GM18498 (cell line): Measurements from ENCODE around the gene NUDT5.
"Not testable (repeated sequence)": the region's sequence is repeated elsewhere in the genome, so short reads cannot be mapped to it uniquely, and the experiment has no call there.

Experiments used
- ATAC-seq: cut with Tn5 transposase; IDR thresholded peaks from one replicate; pipeline ENCODE4 v1.9.1; 2021; ENCODE audit warnings: mild to moderate bottlenecking, moderate library complexity; ENCODE audit not compliant: unreplicated experiment

Gene NUDT5

DNA sequence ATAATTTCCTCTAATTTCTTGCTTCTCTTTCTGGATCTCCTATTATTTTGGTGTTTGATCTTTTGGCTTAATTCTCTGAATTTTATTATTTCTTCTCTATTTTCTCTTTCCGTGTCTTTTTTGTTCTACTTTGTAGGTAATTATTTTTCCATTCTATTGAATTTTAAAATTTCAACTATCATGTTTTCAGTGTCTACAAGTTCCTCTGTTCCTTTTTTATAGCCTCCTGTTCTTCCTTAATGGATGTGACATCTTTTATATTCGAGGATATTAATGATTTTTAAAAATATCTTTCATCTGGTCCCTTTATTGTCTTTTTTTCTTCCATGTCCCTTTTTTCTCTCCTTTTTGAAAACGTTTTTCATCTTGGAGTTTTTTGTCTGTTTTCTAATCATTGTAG lies 11.4 kb upstream of the NUDT5 start:
- no peak for ATAC-seq

DNA sequence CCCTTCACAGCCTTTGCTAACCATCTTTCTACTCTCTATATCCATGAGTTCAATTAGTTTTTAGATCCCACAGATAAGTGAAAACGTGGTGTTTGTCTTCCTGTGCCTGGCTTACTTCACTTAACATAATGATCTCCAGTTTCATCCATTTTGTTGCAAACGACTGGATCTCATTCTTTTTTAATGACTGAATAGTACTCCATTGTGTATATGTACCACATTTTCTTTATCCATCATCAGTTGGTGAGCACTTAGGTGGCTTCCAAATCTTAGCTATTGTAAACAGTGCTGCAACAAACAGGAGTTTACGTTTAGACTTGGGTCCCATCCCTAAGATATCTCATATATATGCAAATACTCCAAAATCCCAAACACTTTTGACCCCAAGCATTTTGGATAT lies 9.4 kb upstream of the NUDT5 start:
- no peak for ATAC-seq

DNA sequence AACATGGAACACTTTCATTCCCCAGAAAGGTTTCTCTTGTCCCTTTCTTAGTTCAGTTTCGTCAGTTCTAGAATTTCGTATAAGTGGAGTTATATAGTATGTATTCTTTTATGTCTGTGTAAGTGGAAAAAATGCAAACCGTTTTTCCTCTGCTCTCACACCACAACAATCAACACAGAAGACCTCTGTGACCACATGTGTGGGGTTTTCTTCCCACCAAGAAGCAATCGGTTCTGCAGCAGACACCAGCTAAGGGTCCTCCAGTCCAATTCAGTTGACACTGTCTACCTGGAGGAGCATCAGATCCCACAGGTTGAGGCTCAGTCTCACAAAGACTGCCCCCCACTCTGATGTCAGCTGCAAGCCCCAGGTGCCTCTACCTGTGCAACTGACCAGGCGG lies 6.5 kb upstream of the NUDT5 start:
- ATAC-seq, result no peak

DNA sequence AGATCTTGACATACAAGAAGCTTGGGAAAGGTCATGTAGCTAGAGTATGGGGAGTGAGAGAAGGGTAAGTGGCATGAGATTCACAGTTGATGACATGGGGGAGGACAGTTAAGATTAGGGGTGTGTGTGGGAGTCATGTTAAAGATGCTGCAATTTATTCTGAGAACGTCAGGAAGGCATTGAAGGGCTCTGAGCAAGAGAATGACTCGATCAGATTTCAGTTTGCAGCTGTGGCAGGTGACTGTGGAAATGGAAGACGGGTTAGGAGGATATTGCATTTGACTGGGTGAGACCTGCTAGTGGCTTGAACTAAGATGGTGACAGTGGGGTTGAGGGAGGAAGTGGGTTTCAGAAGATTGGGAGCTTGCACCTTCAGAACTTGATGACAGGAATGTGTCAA lies 5.9 kb upstream of the NUDT5 start:
- ATAC-seq, result no peak

DNA sequence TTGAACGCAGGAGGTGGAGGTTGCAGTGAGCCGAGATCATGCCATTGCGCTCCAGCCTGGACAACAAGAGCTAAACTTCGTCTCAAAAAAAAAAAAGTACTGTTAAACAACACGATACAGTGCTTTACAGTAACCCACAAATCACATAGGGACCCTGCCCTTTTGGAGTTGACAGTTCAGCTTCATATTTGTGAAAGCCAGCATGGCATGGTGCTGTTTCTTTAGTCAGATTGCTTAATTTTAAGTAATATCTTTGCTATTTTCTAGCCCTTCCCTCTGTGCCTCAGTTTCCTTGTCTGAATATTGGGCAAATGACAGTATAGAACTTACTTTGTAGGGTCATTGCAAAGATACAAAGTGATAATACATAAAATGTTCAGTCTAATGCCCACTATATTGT lies 5.2 kb upstream of the NUDT5 start:
- no peak for ATAC-seq

DNA sequence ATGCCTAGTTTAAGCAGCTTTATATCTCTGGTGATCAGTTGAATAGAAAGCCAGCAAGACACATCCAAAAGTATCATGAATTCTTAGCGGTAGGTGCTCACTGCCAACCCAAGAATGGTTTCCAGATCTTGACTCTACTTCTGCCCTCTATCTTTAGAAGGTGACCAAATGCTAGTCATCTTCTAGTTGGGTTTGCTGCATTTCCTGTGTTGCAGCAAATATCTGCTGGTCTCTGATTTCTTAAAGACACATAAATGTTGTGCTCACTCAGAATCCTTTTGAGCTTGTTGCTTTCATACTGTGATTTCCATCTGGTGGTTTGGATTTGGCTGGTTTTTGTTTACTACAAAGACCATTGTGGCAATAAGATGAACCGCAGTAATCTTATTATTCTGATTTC lies 2.5 kb upstream of the NUDT5 start:
- ATAC-seq, result no peak

DNA sequence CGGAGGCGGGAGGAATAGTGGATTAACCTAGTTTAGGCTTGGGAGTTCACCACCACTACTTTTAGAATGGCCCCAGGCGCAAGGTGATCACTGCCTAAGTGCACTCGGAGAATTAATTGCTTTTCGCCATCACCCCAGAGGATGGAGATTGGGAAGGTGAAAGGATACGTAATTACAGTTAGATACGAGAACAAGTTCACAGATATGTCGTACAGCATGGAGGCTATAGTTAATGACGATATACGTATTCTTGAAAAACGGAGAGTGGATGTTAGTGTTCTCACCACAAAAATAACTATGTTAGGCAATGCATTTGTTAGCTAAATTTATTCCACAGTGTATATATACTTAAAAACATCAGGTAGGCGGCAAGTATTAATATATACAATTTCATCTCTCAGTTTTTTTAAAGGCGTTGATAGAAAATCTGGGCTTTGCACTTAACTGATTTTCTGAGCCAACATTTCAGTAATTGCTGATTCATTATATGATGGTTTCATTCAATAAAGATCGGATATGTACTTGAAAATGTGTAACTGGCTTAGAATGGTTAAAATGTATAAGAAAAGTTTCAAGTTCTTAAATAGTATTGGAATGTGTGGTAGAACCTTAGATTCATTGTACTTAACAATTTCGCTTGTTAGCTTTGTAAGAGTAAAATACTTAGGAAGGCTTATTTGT lies 980 bp upstream of the NUDT5 start:
- no peak for ATAC-seq

DNA sequence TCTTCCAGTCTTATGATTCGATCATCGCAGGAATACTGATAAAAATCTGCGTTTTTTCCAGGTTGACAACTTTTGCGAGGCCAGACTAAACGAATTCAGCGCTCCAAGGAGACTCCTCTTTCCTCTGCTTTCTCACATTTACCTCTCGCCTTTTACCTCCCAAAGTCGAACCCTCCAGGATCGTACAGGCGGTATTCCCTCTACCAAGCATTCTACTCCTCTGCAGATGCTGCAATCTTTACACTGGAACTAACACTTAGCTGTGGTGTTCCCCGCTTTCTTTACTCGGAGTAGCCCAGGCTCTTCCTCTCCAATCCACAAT lies 449 bp downstream of the NUDT5 start:
- ATAC-seq, result peak; percentile 26

DNA sequence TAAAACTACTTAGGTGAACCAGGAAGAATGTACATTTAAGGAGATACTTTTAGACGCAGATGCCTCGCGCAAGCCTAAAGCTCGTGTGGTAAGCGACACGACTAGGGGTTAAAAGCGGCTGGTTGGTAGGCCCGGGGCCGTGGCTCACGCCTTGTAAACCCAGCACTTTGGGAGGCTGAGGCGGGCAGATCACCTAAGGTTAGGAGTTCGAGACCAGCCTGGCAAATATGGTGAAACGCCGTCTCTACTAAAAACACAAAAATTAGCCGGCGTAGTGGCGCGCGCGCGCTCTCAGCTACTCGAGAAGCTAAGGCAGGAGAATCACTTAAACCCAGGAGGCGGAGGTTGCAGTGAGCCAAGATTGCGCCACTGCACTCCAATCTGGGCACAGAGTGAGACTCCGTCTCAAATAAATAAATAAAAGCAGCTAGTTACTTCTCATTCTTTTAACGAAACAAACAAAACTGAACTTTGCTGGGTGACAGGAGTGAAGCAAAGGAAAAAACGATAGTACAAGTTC lies 879 bp downstream of the NUDT5 start:
- ATAC-seq, result no peak

DNA sequence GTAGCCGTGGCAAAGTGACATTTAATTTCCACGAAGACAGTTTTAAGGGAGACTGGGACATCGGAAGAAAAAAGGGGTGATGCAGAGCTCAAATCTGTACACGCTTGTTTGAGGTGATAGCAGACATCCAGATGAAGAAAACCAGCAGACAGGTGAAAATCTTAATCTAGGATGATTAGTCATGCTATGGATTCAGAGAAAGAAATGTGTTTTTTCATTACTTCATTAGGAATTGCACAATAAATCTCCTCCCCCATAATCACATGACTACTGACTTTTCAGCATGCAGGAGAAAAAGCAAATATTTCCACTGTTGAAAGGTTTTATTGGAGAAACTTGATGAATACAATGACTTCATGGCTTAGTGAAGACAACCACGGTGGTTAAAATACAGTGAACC lies 2.5 kb downstream of the NUDT5 start:
- no peak for ATAC-seq

DNA sequence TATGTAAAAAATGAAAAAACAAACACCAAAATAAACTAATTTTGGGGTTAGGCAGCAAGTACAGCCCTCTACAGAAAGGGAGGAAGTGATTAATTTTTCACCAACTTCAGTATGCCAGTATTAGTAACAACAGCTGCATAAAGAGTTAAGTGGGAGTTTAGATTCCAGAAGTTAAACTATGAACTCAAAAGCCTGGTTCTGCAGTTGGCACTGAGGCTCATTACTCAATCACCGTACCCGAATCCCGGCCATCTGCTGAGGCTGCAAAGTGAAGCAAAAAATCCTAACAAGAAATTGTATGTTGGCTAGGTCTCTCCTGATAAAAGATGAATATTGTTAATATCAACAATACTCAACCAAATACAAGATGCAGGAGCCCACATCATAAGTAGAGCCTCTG lies 4.0 kb downstream of the NUDT5 start:
- no peak for ATAC-seq

DNA sequence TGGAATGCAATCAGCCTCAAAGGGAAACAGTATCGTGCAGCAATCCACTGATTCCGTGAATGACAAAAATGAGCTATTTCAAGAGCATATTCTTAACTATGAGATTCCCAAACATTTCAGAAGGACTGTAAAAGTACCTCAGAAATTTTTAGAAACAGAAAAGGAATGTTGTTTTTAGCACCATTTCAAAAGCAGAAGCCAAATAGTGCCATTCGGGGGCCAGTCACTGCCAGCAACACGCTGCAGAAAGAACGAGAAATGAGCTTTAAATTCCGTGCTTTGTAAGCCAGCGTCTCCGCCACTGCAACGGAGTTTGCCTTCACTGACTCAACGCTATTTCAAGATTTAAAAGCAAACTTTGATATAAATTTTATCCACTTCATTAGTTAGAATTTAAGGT lies 6.3 kb downstream of the NUDT5 start:
- ATAC-seq, result no peak

DNA sequence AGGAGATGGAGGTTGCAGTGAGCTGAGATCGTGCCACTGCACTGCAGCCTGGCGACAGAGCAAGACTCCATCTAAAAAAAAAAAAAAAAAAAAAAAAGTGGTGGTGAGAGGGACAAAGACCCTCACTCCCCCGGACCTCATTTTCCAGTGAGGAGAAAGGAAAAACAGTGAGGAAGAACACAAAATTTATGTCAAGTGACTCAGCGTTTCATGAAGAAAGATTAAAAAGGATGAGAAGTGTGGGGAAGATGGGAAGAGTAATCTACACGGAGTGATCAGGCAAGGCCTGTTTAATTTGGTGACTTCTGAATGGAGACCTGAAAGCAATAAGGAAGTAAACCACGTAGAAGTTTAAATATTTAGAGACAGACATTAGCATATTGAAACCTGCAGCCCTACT lies 7.0 kb downstream of the NUDT5 start:
- ATAC-seq, result no peak

DNA sequence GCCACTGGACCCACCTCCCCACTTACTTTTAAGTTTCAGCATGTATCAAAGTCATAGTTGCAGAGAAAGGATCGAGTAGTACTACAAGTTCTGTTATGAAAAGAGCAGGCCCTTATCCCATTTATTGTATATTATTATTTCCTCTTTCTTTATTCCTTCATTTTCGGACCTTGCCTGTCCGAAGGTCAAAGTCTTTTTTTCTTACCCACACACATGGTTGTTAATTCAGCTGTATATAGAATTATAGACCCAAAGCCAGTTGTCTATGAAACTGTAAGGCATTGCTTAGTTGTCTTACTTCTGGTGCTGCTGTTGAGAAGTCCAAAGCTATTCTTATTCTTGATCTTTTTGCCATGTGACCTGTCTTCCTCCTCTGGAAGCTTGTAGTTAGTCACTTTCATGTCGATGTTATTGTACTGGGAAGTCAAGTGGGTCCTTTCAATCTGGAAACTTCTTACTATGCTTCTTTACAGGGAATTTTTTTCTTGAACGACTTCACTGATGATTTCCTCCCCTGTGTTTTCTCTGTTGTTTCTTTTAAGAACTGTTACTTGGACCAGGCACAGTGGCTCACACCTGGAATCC lies 8.3 kb downstream of the NUDT5 start:
- ATAC-seq, result no peak

DNA sequence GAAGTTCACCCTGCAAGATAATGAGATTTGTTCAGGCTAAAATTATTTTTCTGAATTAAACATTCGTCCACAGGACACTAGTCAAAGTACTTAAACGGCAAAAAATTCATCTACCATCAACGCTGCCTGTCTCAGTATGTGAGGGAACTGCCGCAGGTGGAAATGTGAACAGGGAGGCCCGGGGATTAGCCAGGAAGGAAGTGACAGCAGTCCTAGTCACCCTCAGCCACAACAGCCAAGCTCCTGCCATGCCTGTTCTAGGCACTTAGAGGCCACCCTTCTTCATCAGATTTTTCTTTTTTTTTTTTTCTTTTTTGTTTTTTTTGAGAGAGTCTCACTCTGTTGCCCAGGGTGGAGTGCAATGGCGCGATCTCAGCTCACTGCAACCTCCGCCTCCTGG lies 9.4 kb downstream of the NUDT5 start:
- no peak for ATAC-seq

DNA sequence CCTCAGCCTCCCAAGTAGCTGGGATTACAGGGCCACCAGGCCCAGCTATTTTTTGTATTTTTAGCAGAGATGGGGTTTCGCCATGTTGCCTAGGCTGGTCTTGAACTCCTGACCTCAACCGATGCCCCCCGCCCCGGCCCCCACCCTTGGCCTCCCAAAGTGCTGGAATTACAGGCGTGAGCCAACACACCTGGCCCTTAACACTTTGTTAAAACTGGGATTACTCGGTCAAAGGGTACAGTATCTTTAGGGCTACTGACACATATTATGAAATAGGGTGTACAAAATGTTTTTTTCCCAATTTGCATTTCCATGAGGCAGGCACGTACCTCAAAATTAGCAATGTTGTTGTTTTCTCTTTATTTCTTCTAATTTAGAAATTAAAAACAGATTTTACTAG lies 11.5 kb downstream of the NUDT5 start:
- no peak for ATAC-seq

DNA sequence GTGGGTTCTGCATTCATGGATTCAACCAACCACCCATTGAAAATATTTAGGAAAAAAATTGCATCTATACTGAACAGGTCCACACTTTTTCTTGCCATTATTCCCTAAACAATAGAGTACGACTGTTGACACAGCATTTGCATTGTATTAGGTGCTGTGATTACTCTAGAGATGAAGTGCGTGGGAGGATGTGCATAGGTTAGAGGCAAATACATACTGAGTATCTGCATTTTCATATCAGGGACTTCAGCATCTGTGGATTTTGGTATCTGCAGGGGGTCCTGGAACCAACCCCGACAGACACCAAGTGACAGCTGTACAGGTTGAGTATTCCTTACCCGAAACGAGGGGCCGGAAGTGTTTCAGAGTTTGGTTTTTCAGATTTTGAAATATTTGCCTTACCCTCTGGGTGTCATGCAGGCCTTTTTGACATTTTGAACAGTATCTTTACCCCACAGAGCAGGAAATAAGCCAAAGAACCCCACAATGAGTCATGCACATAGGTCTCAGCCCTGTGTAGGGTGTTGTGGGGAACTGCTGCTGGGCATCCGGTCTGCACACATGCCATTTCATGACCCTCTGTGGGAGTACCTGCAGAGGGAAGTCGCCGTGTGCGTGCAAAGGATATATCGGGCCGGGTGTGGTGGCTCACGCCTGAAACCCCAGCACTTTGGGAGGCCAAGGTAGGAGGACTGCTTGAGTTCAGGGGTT lies 14.5 kb downstream of the NUDT5 start:
- ATAC-seq, result no peak

DNA sequence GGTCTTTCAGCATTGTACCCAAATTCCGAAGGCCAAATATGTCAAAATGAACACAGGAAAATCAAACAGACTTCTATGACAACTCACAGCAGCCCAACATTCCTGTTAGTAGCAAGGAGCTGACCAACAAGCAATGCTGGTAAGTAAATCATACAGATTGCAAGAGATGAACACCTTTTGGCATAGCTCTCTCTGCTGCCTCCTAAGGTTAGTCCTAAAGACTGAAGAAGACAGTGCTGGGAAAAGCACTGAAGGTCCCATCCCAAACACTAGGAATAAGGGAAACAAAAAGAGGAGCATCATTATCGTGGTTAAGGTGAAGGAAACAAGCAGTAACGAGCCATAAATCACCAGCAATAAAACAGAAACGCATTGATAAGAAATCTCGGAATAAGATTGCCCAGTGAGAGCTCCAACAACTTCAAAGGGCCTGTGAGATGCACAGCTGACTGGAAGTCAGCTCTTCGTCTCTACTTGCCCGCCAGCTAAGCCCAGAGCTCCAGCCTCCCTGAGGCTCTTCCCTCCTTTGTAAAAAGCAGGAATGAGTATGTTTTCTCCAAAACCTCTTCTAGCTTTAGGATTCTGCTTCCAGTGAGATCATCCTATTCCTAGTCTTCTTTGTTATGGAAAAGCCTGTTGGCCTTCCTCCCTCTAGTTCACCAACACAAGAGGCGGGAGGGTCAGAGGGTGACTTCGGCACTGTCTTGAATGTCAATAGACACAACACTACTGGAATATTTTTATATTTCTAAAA lies 15.3 kb downstream of the NUDT5 start:
- ATAC-seq, result no peak

DNA sequence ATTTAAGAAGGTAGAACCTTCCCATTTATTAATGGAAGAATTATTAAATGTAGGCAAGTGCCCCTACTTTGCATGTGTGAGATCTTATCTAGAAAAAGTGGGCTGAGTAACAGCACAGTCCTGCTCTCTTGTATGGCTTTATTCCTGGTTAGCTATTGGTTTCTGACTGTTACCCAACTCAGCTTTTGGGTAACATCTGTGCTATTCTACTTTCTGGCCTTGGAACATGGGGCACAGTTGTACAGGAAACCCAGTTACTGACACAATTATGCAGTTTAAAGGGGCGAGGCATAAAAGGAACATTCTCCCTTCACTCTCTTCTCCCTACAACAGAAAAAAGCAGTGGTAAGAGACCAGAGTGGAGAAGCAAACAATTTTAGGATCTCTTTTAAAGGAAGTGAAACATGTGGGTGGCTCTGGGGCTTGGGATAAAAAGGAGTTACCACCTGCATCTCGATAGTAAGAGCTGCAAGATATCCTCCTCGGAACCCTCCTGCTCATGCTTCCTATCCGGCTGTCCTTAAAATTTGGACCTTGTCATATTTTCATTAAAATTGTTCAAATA lies 16.0 kb downstream of the NUDT5 start:
- no peak for ATAC-seq

DNA sequence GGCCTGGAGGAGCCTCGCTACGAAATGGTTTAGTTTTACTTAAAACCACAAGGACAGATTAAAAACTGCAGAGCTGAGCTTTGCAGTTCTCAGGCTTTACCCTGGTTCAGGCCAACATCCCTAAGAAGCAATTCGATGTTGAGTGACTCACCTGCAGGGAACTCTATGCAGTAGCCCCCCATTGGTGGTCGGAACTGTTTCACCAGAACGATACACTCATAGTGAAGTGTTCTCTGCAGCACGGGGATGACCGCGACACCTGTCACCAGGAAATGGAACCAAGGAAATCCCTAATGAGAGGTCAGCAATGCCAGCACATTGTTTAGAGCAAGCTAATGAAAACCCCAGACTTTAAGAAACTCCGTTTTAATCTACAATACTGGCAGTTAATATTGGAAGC lies 18.0 kb downstream of the NUDT5 start:
- ATAC-seq, result no peak

DNA sequence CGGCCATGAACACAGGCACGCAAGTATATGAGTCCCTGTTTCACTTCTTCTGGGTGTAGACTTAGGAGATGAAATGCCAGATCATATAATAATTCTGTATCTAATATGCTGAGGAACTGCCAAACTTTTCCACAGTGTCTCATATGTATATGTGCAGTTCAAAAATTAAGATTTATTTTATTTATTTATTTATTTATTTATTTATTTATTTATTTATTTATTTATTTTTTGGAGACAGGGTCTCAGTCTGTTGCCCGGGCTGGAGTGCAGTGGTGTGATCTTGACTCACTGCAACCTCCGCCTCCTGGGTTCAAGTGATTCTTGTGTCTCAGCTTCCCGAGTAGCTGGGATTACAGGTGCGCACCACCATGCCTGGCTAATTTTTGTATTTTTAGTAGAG lies 24.2 kb downstream of the NUDT5 start:
- not testable (repeated sequence) for ATAC-seq
